AG04450 (cell line): Measurements from ENCODE around the gene ANO6. TPM values are rescaled to one million over a fixed set of nuclear protein-coding genes. Genes with fewer than 3 reads are reported as not detected.
A peak's percentile ranks its signal among the peaks of the same experiment; 100 is the strongest.

Source experiments
- CTCF ChIA-PET: fragments of 300-600, 350-600 bp; formaldehyde crosslinking; extraction: SDS; loops from one replicate; lab custom pipeline; 2022; ENCODE audit warnings: antibody characterized with exemption, inconsistent platforms; lab: Charles Lee
- POLR2A ChIA-PET: fragments of 350-600 bp; formaldehyde crosslinking; extraction: SDS; loops from one replicate; lab custom pipeline; 2021; ENCODE audit warnings: antibody characterized with exemption, inconsistent platforms; lab: Yijun Ruan, JAX
- DNase-seq: peaks from one replicate; pipeline ENCODE4 v3.0.0-alpha.2; 2011; ENCODE audit warnings: low read depth, low spot score
- H3K27ac ChIP-seq: one replicate; pipeline ENCODE4 v1.5.1; 2012; ENCODE audit warnings: low read depth, low read length, control low read depth
- H3K27me3 ChIP-seq: one replicate; pipeline ENCODE4 v1.6.0; 2012; ENCODE audit warnings: low read length; ENCODE audit not compliant: control insufficient read depth, insufficient read depth
- H3K4me3 ChIP-seq: 2 replicates; pipeline ENCODE4 v1.5.1; 2011; ENCODE audit warnings: mild to moderate bottlenecking, low read depth, low read length, control low read depth
- H3K9me3 ChIP-seq: 2 replicates; pipeline ENCODE4 v1.5.1; 2012; ENCODE audit warnings: low read length; ENCODE audit not compliant: control insufficient read depth, insufficient read depth
- polyA plus RNA-seq: library from polyadenylated mRNA; depleted of rRNA; stranded (reverse); fragments of >200 nt; gene quantifications from 2 replicates; pipeline ENCODE4 v1.2.3, GENCODE V29; 2011
- TF ChIP-seq, protein P1 (sequence below): IDR thresholded peaks from 2 replicates; pipeline ENCODE4 v1.5.1; 2011; ENCODE audit warnings: low read depth, low read length, control low read depth, inconsistent platforms

Gene ANO6
- polyA plus RNA-seq, 1 experiment: 51.9 TPM

DNA sequence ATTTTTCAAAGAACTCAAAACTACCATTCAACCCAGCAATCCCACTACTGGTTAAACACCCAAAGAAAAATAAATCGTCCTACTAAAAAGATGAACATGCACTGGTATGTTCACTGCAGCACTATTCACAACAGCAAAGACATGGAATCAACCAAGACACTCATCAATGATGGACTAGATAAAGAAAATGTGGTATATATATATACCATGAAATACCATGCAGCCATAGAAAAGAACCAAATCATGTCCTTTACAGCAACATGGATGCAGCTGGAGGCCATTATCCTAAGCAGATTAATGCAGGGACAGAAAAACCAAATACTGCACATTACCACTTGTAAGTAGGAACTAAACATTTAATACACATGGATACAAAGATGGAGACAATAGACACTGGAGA, 3.8 kb upstream of the ANO6 start:
- no peaks in the 10 kb centered on the region for H3K27me3 ChIP-seq
- H3K9me3 ChIP-seq: no peaks in the 10 kb centered on the region; the same call in 1 of the 2 replicates
- no peak for DNase-seq
- no peak overlapping the region for H3K27ac ChIP-seq
- ChIA-PET CTCF (interaction anchor here (1.0 kb wide), 1 partner anchor 177 kb away, joined by 4 read pairs; no protein-coding TSS in a partner anchor), POLR2A (no interaction called here)
- TF ChIP-seq, protein P1, sequence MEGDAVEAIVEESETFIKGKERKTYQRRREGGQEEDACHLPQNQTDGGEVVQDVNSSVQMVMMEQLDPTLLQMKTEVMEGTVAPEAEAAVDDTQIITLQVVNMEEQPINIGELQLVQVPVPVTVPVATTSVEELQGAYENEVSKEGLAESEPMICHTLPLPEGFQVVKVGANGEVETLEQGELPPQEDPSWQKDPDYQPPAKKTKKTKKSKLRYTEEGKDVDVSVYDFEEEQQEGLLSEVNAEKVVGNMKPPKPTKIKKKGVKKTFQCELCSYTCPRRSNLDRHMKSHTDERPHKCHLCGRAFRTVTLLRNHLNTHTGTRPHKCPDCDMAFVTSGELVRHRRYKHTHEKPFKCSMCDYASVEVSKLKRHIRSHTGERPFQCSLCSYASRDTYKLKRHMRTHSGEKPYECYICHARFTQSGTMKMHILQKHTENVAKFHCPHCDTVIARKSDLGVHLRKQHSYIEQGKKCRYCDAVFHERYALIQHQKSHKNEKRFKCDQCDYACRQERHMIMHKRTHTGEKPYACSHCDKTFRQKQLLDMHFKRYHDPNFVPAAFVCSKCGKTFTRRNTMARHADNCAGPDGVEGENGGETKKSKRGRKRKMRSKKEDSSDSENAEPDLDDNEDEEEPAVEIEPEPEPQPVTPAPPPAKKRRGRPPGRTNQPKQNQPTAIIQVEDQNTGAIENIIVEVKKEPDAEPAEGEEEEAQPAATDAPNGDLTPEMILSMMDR: no peak
- no peak overlapping the region for H3K4me3 ChIP-seq

DNA sequence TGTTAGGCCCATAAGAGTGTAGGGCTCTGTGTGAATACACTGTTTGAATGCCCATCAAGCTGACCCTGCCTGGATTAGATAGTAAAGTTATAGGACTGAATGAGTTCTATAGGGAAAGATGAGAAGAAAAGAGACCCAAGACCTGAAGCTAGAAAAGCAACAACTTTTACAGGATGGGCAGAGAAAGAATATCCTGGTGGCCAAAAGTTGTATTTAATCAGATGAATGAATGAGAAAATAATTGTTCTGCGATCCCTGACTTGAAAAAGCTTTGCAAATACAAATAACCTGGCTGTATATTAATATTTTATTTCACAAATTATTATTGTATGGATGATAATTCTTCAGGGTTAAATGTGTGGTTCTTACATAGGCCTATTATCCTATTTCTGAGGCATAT, 2.8 kb upstream of the ANO6 start:
- DNase-seq: no peak
- no peaks in the 10 kb centered on the region for H3K27me3 ChIP-seq
- H3K9me3 ChIP-seq: no peaks in the 10 kb centered on the region; the same call in 1 of the 2 replicates
- no peak overlapping the region for H3K4me3 ChIP-seq
- TF ChIP-seq, protein P1: no peak
- ChIA-PET POLR2A (interaction anchor here (0.6 kb wide), 1 partner anchor 22 kb away, joined by 3 read pairs; no protein-coding TSS in a partner anchor), CTCF (interaction anchor here (3.3 kb wide), 1 partner anchor 176 kb away, joined by 25 read pairs; no protein-coding TSS in a partner anchor)
- no peak overlapping the region for H3K27ac ChIP-seq

DNA sequence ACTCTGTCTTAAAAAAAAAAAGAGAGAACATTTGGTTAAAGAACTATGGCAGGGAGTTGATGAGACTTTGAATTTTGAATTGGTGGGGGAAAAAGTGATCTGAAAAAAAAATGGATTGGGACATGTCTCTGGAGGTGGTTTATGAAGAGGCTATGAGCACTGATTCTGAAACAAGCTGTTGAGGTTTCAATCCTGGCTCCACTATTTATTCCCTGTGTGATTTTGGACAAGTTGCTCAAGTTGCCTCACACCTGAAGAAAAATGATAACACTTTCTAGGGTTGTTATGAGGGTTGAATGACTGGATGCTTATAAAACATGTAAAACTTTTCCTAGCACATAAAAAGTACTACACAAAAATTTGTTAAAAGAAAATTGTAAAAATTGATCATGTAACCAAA, 1.8 kb upstream of the ANO6 start:
- POLR2A ChIA-PET: no interaction called here
- Histone ChIP-seq H3K9me3 (no peaks in the 10 kb centered on the region; the same call in 1 of the 2 replicates), H3K27ac (no peak overlapping the region), H3K4me3 (no peak overlapping the region), H3K27me3 (no peaks in the 10 kb centered on the region)
- CTCF ChIA-PET: interaction anchor here (0.6 to 3.3 kb wide), 2 partner anchors 175 to 911 kb away, joined by 3 to 25 read pairs; no protein-coding TSS in a partner anchor
- DNase-seq: no peak
- TF ChIP-seq, protein P1: no peak

GRCh38 chr12:45214749-45215418, 1.0 kb upstream of the ANO6 start:
- Histone ChIP-seq H3K4me3 (peak overlapping the region; percentile 64), H3K9me3 (no peaks in the 10 kb centered on the region; the same call in 1 of the 2 replicates), H3K27ac (peak overlapping the region; percentile 82), H3K27me3 (no peaks in the 10 kb centered on the region)
- ChIA-PET CTCF (interaction anchor here (0.6 to 3.3 kb wide), 24 partner anchors 10 to 510 kb away, joined by 3 to 25 read pairs (median 3); no protein-coding TSS in a partner anchor), POLR2A (interaction anchor here (0.8 to 1.2 kb wide), 3 partner anchors 54 to 511 kb away, joined by 3 to 5 read pairs (median 4); no protein-coding TSS in a partner anchor)
- no peak for DNase-seq
- TF ChIP-seq, protein P1: no peak
